Measurements from ENCODE around the gene LZIC.

DNA sequence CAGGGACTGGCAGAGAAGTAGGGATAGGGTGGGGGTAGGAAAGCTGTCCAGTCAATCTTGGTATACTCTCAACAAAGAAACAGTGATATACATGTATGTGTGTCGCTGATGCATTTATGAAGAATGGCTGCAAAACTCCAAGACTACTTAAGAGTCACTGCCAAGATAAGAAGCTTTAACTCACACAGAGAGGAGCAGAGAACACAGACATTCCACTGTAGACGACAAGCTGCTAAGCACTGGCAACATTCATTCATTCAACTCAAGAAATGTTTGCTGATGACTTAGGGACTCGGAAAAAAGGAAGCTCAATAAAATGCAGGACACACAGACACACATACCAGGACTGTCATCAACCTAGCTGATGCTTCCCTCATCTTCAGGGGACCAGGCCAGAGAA lies 38.6 kb downstream of the LZIC start:
- TF ChIP-seq, protein P1, sequence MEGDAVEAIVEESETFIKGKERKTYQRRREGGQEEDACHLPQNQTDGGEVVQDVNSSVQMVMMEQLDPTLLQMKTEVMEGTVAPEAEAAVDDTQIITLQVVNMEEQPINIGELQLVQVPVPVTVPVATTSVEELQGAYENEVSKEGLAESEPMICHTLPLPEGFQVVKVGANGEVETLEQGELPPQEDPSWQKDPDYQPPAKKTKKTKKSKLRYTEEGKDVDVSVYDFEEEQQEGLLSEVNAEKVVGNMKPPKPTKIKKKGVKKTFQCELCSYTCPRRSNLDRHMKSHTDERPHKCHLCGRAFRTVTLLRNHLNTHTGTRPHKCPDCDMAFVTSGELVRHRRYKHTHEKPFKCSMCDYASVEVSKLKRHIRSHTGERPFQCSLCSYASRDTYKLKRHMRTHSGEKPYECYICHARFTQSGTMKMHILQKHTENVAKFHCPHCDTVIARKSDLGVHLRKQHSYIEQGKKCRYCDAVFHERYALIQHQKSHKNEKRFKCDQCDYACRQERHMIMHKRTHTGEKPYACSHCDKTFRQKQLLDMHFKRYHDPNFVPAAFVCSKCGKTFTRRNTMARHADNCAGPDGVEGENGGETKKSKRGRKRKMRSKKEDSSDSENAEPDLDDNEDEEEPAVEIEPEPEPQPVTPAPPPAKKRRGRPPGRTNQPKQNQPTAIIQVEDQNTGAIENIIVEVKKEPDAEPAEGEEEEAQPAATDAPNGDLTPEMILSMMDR (IDR thresholded peaks at IDR 0.05) = no peak
- TF ChIP-seq POLR2A (IDR thresholded peaks at IDR 0.05) = no peak

Data from testis (tissue), 2 donors.